ENCODE data around the gene MKX. TPM values are rescaled to one million over a fixed set of nuclear protein-coding genes. Genes with fewer than 3 reads are reported as not detected.

The MKX gene
- total RNA-seq, 1 donor, result not detected

Small RNA genes lying within 50 kb of the gene (small RNA-seq; reads per million reads assigned to genes)
- not detected for gene RN7SKP132

Other genes with a start within 250 kb of the MKX start
- gene RAB18, start 241.5 kb downstream of the MKX start, total RNA-seq, result 10.8 TPM

All from hematopoietic multipotent progenitor cell (in vitro differentiated cells).